NB4 (cell line): ENCODE data around the gene SPTSSA.

Experiments
- CTCF ChIP-seq: IDR thresholded peaks from one replicate; pipeline ENCODE4 v1.5.1; 2012; ENCODE audit warnings: low read depth, low read length
- MAX ChIP-seq: IDR thresholded peaks from 2 replicates; pipeline ENCODE4 v1.6.1; 2011; ENCODE audit warnings: low read depth, low read length
- POLR2A ChIP-seq: IDR thresholded peaks from 2 replicates; pipeline ENCODE4 v1.6.1; 2011; ENCODE audit warnings: mild to moderate bottlenecking; ENCODE audit not compliant: insufficient read length; ENCODE audit errors: extremely low read depth

GRCh38 chr14:34498684-34499412 is 36.8 kb upstream of the SPTSSA start:
- TF ChIP-seq CTCF (peak; percentile 32), POLR2A (no peak), MAX (no peak)
